Neural cell (in vitro differentiated cells): ENCODE data around the gene SPATS2. TPM values are rescaled to one million over a fixed set of nuclear protein-coding genes. Genes with fewer than 3 reads are reported as not detected.

Source experiments
- H2AFZ ChIP-seq: fragments of 200-600, 300-800 bp; sonication (generic), shearing (Covaris generic); 2 replicates; pipeline ENCODE4 v1.6.0; 2014; ENCODE audit warnings: low read depth, mild to moderate bottlenecking, antibody characterized with exemption, low read length, moderate library complexity
- H3F3A ChIP-seq: fragments of 200-600 bp; shearing (Covaris generic); 2 replicates; pipeline ENCODE4 v1.6.1; 2016; ENCODE audit warnings: mild to moderate bottlenecking, moderate library complexity, mixed read lengths, antibody characterized with exemption, low read length; ENCODE audit not compliant: insufficient read depth, poor library complexity, severe bottlenecking
- H3K27ac ChIP-seq: fragments of 200-600, 300-800 bp; sonication (generic), shearing (Covaris generic); 2 replicates; pipeline ENCODE4 v1.5.1; 2014; ENCODE audit warnings: mild to moderate bottlenecking, low read length, moderate library complexity
- H3K27me3 ChIP-seq: fragments of 300-800, 200-600 bp; sonication (generic), shearing (Covaris generic); 2 replicates; pipeline ENCODE4 v1.6.0; 2014; ENCODE audit warnings: mild to moderate bottlenecking, low read depth, low read length, moderate library complexity; ENCODE audit not compliant: insufficient read depth
- H3K36me3 ChIP-seq: fragments of 300-800, 200-600 bp; sonication (generic), shearing (Covaris generic); 2 replicates; pipeline ENCODE4 v1.5.1; 2014; ENCODE audit warnings: mild to moderate bottlenecking, antibody characterized with exemption, low read length, moderate library complexity; ENCODE audit not compliant: insufficient read depth
- H3K4me2 ChIP-seq: fragments of 300-800, 200-600 bp; sonication (generic), shearing (Covaris generic); 2 replicates; pipeline ENCODE4 v1.6.0; 2014; ENCODE audit warnings: mild to moderate bottlenecking, low read length
- H3K4me3 ChIP-seq: fragments of 300-800, 200-600 bp; sonication (generic), shearing (Covaris generic); 2 replicates; pipeline ENCODE4 v1.5.1; 2014; ENCODE audit warnings: mild to moderate bottlenecking, low read length, moderate library complexity
- H3K79me2 ChIP-seq: fragments of 200-600 bp; shearing (Covaris generic); replicated peaks from 2 replicates; pipeline ENCODE4 v1.6.0; 2014; ENCODE audit warnings: mild to moderate bottlenecking, low read length, moderate library complexity; ENCODE audit not compliant: insufficient read depth
- H3K9ac ChIP-seq: fragments of 300-800, 200-600 bp; sonication (generic), shearing (Covaris generic); 2 replicates; pipeline ENCODE4 v1.6.1; 2016; ENCODE audit warnings: mild to moderate bottlenecking, low read length, mixed read lengths
- H3K9me2 ChIP-seq: fragments of 200-600 bp; shearing (Covaris generic); 2 replicates; pipeline ENCODE4 v1.6.1; 2016; ENCODE audit warnings: mild to moderate bottlenecking, low read length, mixed read lengths; ENCODE audit not compliant: insufficient read depth
- H3K9me3 ChIP-seq: fragments of 200-600, 300-800 bp; sonication (generic), shearing (Covaris generic); 2 replicates; pipeline ENCODE4 v1.6.1; 2016; ENCODE audit warnings: mild to moderate bottlenecking, mixed run types, low read length, moderate library complexity, mixed read lengths
- H4K20me1 ChIP-seq: fragments of 200-600 bp; shearing (Covaris generic); 2 replicates; pipeline ENCODE4 v1.6.1; 2016; ENCODE audit warnings: mild to moderate bottlenecking, mixed run types; ENCODE audit not compliant: insufficient read depth
- EP300 ChIP-seq: fragments of 450-650 bp; conservative IDR thresholded peaks from 2 replicates; pipeline ENCODE4 v1.6.1; 2014; ENCODE audit warnings: antibody characterized with exemption, mild to moderate bottlenecking, moderate library complexity; ENCODE audit not compliant: poor library complexity, severe bottlenecking
- EZH2 ChIP-seq: fragments of 200-600, 300-800 bp; shearing (Covaris generic), sonication (generic); IDR thresholded peaks from 2 replicates; pipeline ENCODE4 v1.6.1; 2014; ENCODE audit warnings: antibody characterized with exemption, low read length, borderline replicate concordance, mild to moderate bottlenecking; ENCODE audit not compliant: insufficient read depth, poor library complexity, severe bottlenecking
- MXI1 ChIP-seq: fragments of 450-650 bp; conservative IDR thresholded peaks from 2 replicates; pipeline ENCODE4 v1.6.1; 2014; ENCODE audit warnings: antibody characterized with exemption, mild to moderate bottlenecking; ENCODE audit not compliant: poor library complexity, severe bottlenecking
- POLR2AphosphoS5 ChIP-seq: IDR thresholded peaks from 2 replicates; pipeline ENCODE4 v1.6.1; 2012
- RAD21 ChIP-seq: fragments of 450-650 bp; conservative IDR thresholded peaks from 2 replicates; pipeline ENCODE4 v1.6.1; 2014; ENCODE audit warnings: antibody characterized with exemption, mild to moderate bottlenecking, moderate library complexity
- SMC3 ChIP-seq: fragments of 450-650 bp; conservative IDR thresholded peaks from 2 replicates; pipeline ENCODE4 v1.6.1; 2014; ENCODE audit warnings: antibody characterized with exemption, mild to moderate bottlenecking, moderate library complexity; ENCODE audit not compliant: poor library complexity
- TAF1 ChIP-seq: IDR thresholded peaks from 2 replicates; pipeline ENCODE4 v1.6.1; 2012; ENCODE audit warnings: low read depth
- polyA plus RNA-seq: library from polyadenylated mRNA; depleted of rRNA; stranded (reverse); fragments of >200 nt; gene quantifications from 2 replicates; pipeline ENCODE4 v1.2.3, GENCODE V29; 2014
- TF ChIP-seq, protein P1 (sequence below): IDR thresholded peaks from 2 replicates; pipeline ENCODE4 v1.6.1; 2012; ENCODE audit warnings: borderline replicate concordance
- TF ChIP-seq, protein P2 (sequence below): fragments of 450-650 bp; IDR thresholded peaks from 2 replicates; pipeline ENCODE4 v1.5.1; 2014; ENCODE audit warnings: antibody characterized with exemption, mild to moderate bottlenecking, moderate library complexity; ENCODE audit not compliant: poor library complexity, severe bottlenecking

SPATS2 gene
- polyA plus RNA-seq, 1 donor from 2014 or later, result 58.4 TPM

DNA sequence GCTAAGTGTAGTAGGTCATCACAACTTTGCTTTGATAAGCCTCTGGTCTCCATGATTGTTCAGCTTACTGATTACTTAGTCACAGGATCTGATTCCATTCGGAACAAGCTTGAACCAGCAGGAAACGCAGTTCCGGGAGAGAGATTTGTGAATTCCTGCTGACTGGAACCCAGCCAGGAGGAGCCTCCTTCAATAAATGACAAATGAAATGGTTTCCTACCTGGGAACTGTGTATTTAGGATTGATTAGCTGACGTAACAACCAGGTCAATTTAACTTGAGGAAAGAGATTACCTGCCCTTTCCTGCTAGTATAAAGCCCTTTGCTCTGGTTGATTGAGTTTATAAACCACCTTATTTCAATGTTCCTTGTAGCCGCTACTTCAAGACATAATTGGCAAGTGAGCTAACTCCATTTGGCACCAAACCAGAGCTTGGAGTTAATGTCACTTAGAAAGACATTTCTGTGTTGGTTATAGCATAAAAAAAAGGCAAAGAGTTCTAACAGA, 136.5 kb downstream of the SPATS2 start:
- Histone ChIP-seq H3F3A (no peaks in the 10 kb centered on the region), H3K9ac (no peak overlapping the region), H3K9me2 (no peaks in the 10 kb centered on the region), H3K79me2 (no peaks in the 10 kb centered on the region), H3K36me3 (no peaks in the 10 kb centered on the region), H4K20me1 (no peaks in the 10 kb centered on the region), H2AFZ (no peak overlapping the region), H3K27ac (no peak overlapping the region), H3K27me3 (no peaks in the 10 kb centered on the region), H3K9me3 (no peaks in the 10 kb centered on the region), H3K4me2 (no peak overlapping the region), H3K4me3 (no peak overlapping the region)
- TF ChIP-seq EP300, result no peak
- no peak for TF ChIP-seq EZH2
- TF ChIP-seq MXI1, result no peak
- no peak for TF ChIP-seq RAD21
- TF ChIP-seq SMC3, result no peak
- TF ChIP-seq, protein P1, sequence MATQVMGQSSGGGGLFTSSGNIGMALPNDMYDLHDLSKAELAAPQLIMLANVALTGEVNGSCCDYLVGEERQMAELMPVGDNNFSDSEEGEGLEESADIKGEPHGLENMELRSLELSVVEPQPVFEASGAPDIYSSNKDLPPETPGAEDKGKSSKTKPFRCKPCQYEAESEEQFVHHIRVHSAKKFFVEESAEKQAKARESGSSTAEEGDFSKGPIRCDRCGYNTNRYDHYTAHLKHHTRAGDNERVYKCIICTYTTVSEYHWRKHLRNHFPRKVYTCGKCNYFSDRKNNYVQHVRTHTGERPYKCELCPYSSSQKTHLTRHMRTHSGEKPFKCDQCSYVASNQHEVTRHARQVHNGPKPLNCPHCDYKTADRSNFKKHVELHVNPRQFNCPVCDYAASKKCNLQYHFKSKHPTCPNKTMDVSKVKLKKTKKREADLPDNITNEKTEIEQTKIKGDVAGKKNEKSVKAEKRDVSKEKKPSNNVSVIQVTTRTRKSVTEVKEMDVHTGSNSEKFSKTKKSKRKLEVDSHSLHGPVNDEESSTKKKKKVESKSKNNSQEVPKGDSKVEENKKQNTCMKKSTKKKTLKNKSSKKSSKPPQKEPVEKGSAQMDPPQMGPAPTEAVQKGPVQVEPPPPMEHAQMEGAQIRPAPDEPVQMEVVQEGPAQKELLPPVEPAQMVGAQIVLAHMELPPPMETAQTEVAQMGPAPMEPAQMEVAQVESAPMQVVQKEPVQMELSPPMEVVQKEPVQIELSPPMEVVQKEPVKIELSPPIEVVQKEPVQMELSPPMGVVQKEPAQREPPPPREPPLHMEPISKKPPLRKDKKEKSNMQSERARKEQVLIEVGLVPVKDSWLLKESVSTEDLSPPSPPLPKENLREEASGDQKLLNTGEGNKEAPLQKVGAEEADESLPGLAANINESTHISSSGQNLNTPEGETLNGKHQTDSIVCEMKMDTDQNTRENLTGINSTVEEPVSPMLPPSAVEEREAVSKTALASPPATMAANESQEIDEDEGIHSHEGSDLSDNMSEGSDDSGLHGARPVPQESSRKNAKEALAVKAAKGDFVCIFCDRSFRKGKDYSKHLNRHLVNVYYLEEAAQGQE, result no peak
- TF ChIP-seq, protein P2, sequence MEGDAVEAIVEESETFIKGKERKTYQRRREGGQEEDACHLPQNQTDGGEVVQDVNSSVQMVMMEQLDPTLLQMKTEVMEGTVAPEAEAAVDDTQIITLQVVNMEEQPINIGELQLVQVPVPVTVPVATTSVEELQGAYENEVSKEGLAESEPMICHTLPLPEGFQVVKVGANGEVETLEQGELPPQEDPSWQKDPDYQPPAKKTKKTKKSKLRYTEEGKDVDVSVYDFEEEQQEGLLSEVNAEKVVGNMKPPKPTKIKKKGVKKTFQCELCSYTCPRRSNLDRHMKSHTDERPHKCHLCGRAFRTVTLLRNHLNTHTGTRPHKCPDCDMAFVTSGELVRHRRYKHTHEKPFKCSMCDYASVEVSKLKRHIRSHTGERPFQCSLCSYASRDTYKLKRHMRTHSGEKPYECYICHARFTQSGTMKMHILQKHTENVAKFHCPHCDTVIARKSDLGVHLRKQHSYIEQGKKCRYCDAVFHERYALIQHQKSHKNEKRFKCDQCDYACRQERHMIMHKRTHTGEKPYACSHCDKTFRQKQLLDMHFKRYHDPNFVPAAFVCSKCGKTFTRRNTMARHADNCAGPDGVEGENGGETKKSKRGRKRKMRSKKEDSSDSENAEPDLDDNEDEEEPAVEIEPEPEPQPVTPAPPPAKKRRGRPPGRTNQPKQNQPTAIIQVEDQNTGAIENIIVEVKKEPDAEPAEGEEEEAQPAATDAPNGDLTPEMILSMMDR, result no peak
- no peak for TF ChIP-seq TAF1
- no peak for TF ChIP-seq POLR2AphosphoS5

DNA sequence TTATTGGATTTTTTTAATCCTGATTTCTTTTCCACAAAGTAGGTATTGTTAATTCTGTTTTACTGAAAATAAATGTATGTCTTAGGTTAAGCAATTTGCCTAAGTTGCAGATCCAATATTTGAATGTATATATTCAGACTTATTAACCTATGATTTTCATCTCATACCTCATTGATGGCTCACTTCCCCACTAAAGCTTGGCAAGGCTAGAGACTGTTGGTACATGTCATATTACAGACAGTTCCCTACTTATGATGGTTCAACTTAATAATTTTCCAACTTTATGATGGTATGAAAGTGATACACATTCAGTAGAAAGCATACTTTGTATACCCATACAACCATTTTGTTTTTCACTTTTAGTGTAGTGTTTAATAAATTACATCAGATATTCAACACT, 138.4 kb downstream of the SPATS2 start:
- Histone ChIP-seq H3K79me2 (no peaks in the 10 kb centered on the region), H3F3A (no peaks in the 10 kb centered on the region), H3K9ac (no peak overlapping the region)

More for the DNA sequence above, 138.4 kb downstream of the SPATS2 start:
- Histone ChIP-seq H3K4me3 (no peak overlapping the region), H4K20me1 (no peaks in the 10 kb centered on the region), H3K27me3 (no peaks in the 10 kb centered on the region), H3K36me3 (no peaks in the 10 kb centered on the region), H3K4me2 (no peak overlapping the region), H3K9me2 (no peaks in the 10 kb centered on the region), H2AFZ (no peak overlapping the region), H3K9me3 (no peaks in the 10 kb centered on the region), H3K27ac (no peak overlapping the region)
- TF ChIP-seq, protein P1, result no peak
- no peak for TF ChIP-seq EP300
- TF ChIP-seq POLR2AphosphoS5, result no peak
- TF ChIP-seq, protein P2, result no peak
- no peak for TF ChIP-seq TAF1
- TF ChIP-seq SMC3, result no peak
- TF ChIP-seq MXI1, result no peak
- no peak for TF ChIP-seq EZH2
- TF ChIP-seq RAD21, result no peak
